ENCODE data around the gene SUSD1. TPM values are rescaled to one million over a fixed set of nuclear protein-coding genes. Genes with fewer than 3 reads are reported as not detected.

Gene SUSD1
- total and polyA plus RNA-seq, 9 of the 15 experiments (the other 6 are each of a cell fraction or from before 2014, with no cell fraction given): 10.9 to 44.4 (median 36.1) TPM

- TF ChIP-seq HMGXB4 (CRISPR knock-in tag; IDR thresholded peaks at IDR 0.05) (no peak), ZBTB11 (CRISPR knock-in tag; IDR thresholded peaks at IDR 0.05) (peak in 1 of 3 experiments; percentile 66; a peak in 2 of 6 replicates), MCM2 (IDR thresholded peaks at IDR 0.05; ENCODE audit: low read depth) (no peak), PURB (CRISPR knock-in tag; IDR thresholded peaks at IDR 0.05; ENCODE audit: low read depth) (no peak), HMBOX1 (IDR thresholded peaks at IDR 0.05) (no peak), GMEB1 (CRISPR knock-in tag; IDR thresholded peaks at IDR 0.05) (no peak), VEZF1 (CRISPR knock-in tag; IDR thresholded peaks at IDR 0.05) (peak; percentile 64), ZNF592 (IDR thresholded peaks at IDR 0.05) (peak; percentile 74; the same call in 1 of the 2 replicates), FOXK2 (conservative IDR thresholded peaks at IDR 0.05 in 1 of 2, IDR thresholded peaks at IDR 0.05 in 1 of 2; ENCODE audit: low read depth in 2 of 2) (peak in 1 of 2 experiments; percentile 32; a peak in 1 of 4 replicates), HNRNPH1 (optimal IDR thresholded peaks at IDR 0.05; ENCODE audit: low read depth, low read length) (no peak)
Observed at GRCh38 chr9:112069318-112070169, 105.6 kb downstream of the SUSD1 start (continued).

Measured in K562 (cell line).